Measurements from ENCODE around the gene BCDIN3D. TPM values are rescaled to one million over a fixed set of nuclear protein-coding genes. Genes with fewer than 3 reads are reported as not detected.

Gene BCDIN3D
- total and polyA plus RNA-seq, 2 of the 8 experiments (the other 6 are each of a cell fraction or from before 2014, with no cell fraction given) = 1.6 to 2.4 TPM

DNA sequence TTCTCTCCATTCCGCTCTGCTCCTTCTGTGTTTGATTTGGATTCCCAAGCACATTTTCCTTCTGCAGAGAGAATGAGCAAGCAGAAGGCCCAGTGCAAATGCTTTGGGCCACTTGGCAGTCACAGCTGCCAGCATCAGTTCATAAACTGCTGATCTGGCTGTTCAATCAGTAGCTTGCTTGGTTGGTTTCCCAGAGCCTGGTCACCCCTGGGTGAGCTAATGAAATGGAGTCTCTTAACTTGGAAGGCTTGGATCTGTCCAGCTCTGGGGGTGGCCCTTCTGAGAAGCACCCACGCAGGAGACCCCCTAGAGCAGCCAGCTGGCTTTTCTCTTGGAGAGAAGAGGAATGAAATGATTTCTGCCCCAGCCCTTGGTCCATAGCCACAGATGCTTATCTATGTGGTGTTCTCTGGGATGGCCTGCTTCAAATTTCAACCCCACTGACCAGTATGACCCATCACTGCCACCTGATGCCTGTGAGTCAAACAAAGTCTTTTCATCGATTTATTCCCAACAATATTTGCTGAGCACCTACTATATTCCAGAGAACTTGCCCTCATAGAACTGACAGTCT, 30.5 kb upstream of the BCDIN3D start:
- no peak overlapping the region for H3K14ac ChIP-seq (ENCODE audit: insufficient read length)
- H3K9ac ChIP-seq (replicated peaks in 1 of 4; ENCODE audit: extremely low read depth in 1 of 4, low read depth in 3 of 4, low read length in 3 of 4) = no peak overlapping the region
- H3K4me3 ChIP-seq (ENCODE audit: extremely low read depth in 1 of 4, insufficient read depth in 2 of 4, low read depth in 3 of 4, low read length in 4 of 4) = no peak overlapping the region
- TF ChIP-seq TAF7 (optimal IDR thresholded peaks at IDR 0.05; ENCODE audit: borderline replicate concordance, low read depth, low read length) (no peak), SIX5 (IDR thresholded peaks at IDR 0.05; ENCODE audit: low read depth, low read length) (no peak), GABPA (IDR thresholded peaks at IDR 0.05; ENCODE audit: borderline replicate concordance, insufficient read depth, low read length) (no peak), NRF1 (IDR thresholded peaks at IDR 0.05; ENCODE audit: low read depth, low read length) (no peak), TBP (IDR thresholded peaks at IDR 0.05; ENCODE audit: low read depth, low read length) (no peak), BRCA1 (IDR thresholded peaks at IDR 0.05; ENCODE audit: low read depth, low read length) (no peak), SP4 (IDR thresholded peaks at IDR 0.05; ENCODE audit: low read length) (no peak), TAF1 (IDR thresholded peaks at IDR 0.05; ENCODE audit: low read depth, low read length) (no peak), EZH2 (IDR thresholded peaks at IDR 0.05; ENCODE audit: low read depth, low read length, severe bottlenecking) (no peak), POU5F1 (IDR thresholded peaks at IDR 0.05; ENCODE audit: low read depth, low read length) (no peak), CHD1 (IDR thresholded peaks at IDR 0.05; ENCODE audit: low read depth, low read length) (no peak), CBX8 (IDR thresholded peaks at IDR 0.05; ENCODE audit: borderline replicate concordance, low read depth, low read length) (no peak)

More for the DNA sequence above, 30.5 kb upstream of the BCDIN3D start:
- ChIA-PET CTCF (ENCODE audit: partially characterized antibody) (interaction anchor here (1.1 to 10.0 kb wide), 6 partner anchors 9 to 94 kb away, joined by 3 to 137 read pairs (median 6); partner anchors contain the start of gene AQP5), POLR2A (ENCODE audit: partially characterized antibody) (interaction anchor here (0.8 to 2.2 kb wide), 2 partner anchors 8 to 14 kb away, joined by 3 to 8 read pairs; no protein-coding TSS in a partner anchor)
- Histone ChIP-seq H3K36me3 (ENCODE audit: control insufficient read depth in 2 of 4, insufficient read depth in 4 of 4, low read length in 3 of 4) (no peaks in the 10 kb centered on the region), H3K23me2 (ENCODE audit: low read depth, low read length) (no peaks in the 10 kb centered on the region), H2BK12ac (ENCODE audit: low read depth, low read length) (no peak overlapping the region), H3K27me3 (replicated peaks in 1 of 4; ENCODE audit: control insufficient read depth in 3 of 4, extremely low read depth in 1 of 4, insufficient read depth in 3 of 4, low read length in 3 of 4) (no peaks in the 10 kb centered on the region), H3K56ac (replicated peaks; ENCODE audit: insufficient read length, low read depth, low read length) (no peak overlapping the region), H3K23ac (ENCODE audit: insufficient read length) (no peak overlapping the region), H3K79me2 (ENCODE audit: control insufficient read depth in 1 of 2, insufficient read depth in 2 of 2, low read length in 2 of 2) (no peaks in the 10 kb centered on the region), H4K20me1 (replicated peaks in 1 of 2; ENCODE audit: control insufficient read depth in 1 of 2, insufficient read depth in 2 of 2, low read length in 2 of 2) (peaks cover 0 to 4% of the 10 kb centered on the region in 2 experiments), H3K4me2 (ENCODE audit: insufficient read depth in 1 of 2, low read depth in 2 of 2, low read length in 2 of 2) (no peak overlapping the region), H3K4me1 (replicated peaks in 1 of 4; ENCODE audit: control insufficient read depth in 3 of 4, insufficient read depth in 4 of 4, low read length in 3 of 4) (no peaks in the 10 kb centered on the region), H3K27ac (ENCODE audit: low read depth, low read length) (no peak overlapping the region), H4K91ac (replicated peaks; ENCODE audit: insufficient read length, low read length) (no peak overlapping the region), H3K79me1 (ENCODE audit: low read depth, low read length) (no peaks in the 10 kb centered on the region), H3K4ac (replicated peaks; ENCODE audit: insufficient read length, low read depth, low read length) (no peak overlapping the region), H2AFZ (ENCODE audit: low read length) (no peak overlapping the region), H3K9me3 (ENCODE audit: insufficient read depth in 2 of 2, low read depth in 1 of 2, low read length in 1 of 2) (no peaks in the 10 kb centered on the region), H4K5ac (ENCODE audit: insufficient read length, low read depth, low read length) (no peak overlapping the region), H2BK15ac (ENCODE audit: low read length) (no peak overlapping the region), H2AK5ac (ENCODE audit: low read depth, low read length) (no peak overlapping the region), H2BK20ac (ENCODE audit: low read length) (no peak overlapping the region), H3K18ac (ENCODE audit: extremely low read depth, low read length) (no peak overlapping the region), H2BK5ac (ENCODE audit: low read depth, low read length) (no peak overlapping the region), H4K8ac (ENCODE audit: extremely low read depth, insufficient read depth, low read length) (no peak overlapping the region), H2BK120ac (replicated peaks; ENCODE audit: low read depth, low read length) (no peak overlapping the region)
- DNase-seq (ENCODE audit: low read depth in 1 of 2, low spot score in 2 of 2) = no peak
- no peak for FAIRE-seq
- 88% methylated on average over 3 of the region's 3 CpGs; no CpG with 5 or more reads in 1 of the 2 experiments for WGBS, 2 experiments (ENCODE audit: extremely low coverage in 1 of 2, insufficient coverage in 1 of 2, insufficient read length in 1 of 2, insufficient replicate concordance in 2 of 2, low coverage in 1 of 2, low lambda C conversion rate in 2 of 2, missing lambda C conversion rate in 1 of 2)

Data from H1 (cell line).